ENCODE results near the gene PTGS1.
"Not testable (repeated sequence)": the region's sequence is repeated elsewhere in the genome, so short reads cannot be mapped to it uniquely, and the experiment has no call there.

PTGS1 gene

GRCh38 chr9:122360891-122361290, 9.9 kb upstream of the PTGS1 start:
- H3K27ac ChIP-seq (ENCODE audit: low read depth, low read length): no peak overlapping the region
- no peaks in the 10 kb centered on the region for H3K9me3 ChIP-seq (ENCODE audit: control insufficient read depth in 1 of 2, low read length in 2 of 2)

GRCh38 chr9:122363131-122363530, 7.7 kb upstream of the PTGS1 start:
- not testable (repeated sequence) for H3K4me1 ChIP-seq (ENCODE audit: control insufficient read depth in 1 of 2, insufficient read depth in 2 of 2, low read length in 2 of 2); H3K9ac ChIP-seq (ENCODE audit: low read depth in 1 of 2, low read length in 2 of 2); H3K27ac ChIP-seq (ENCODE audit: low read depth, low read length); H3K27me3 ChIP-seq (ENCODE audit: control insufficient read depth in 1 of 2, insufficient read depth in 2 of 2, low read length in 2 of 2); H3K9me3 ChIP-seq (ENCODE audit: control insufficient read depth in 1 of 2, low read length in 2 of 2); H3K4me3 ChIP-seq (ENCODE audit: low read depth in 1 of 2, low read length in 2 of 2); H3K36me3 ChIP-seq (ENCODE audit: control insufficient read depth in 1 of 2, insufficient read depth in 2 of 2, low read length in 2 of 2)

More at GRCh38 chr9:122360891-122361290, 9.9 kb upstream of the PTGS1 start:
- Histone ChIP-seq H3K27me3 (ENCODE audit: control insufficient read depth in 1 of 2, insufficient read depth in 2 of 2, low read length in 2 of 2) (no peaks in the 10 kb centered on the region), H3K4me1 (ENCODE audit: control insufficient read depth in 1 of 2, insufficient read depth in 2 of 2, low read length in 2 of 2) (no peaks in the 10 kb centered on the region), H3K36me3 (ENCODE audit: control insufficient read depth in 1 of 2, insufficient read depth in 2 of 2, low read length in 2 of 2) (no peaks in the 10 kb centered on the region), H3K9ac (ENCODE audit: low read depth in 1 of 2, low read length in 2 of 2) (no peak overlapping the region), H3K4me3 (ENCODE audit: low read depth in 1 of 2, low read length in 2 of 2) (no peak overlapping the region)

GRCh38 chr9:122364117-122364782, 6.6 kb upstream of the PTGS1 start:
- H3K4me3 ChIP-seq (ENCODE audit: low read depth in 1 of 2, low read length in 2 of 2): no peak overlapping the region
- H3K9ac ChIP-seq (ENCODE audit: low read depth in 1 of 2, low read length in 2 of 2): no peak overlapping the region
- no peaks in the 10 kb centered on the region for H3K9me3 ChIP-seq (ENCODE audit: control insufficient read depth in 1 of 2, low read length in 2 of 2)
- no peaks in the 10 kb centered on the region for H3K4me1 ChIP-seq (ENCODE audit: control insufficient read depth in 1 of 2, insufficient read depth in 2 of 2, low read length in 2 of 2)
- H3K27ac ChIP-seq (ENCODE audit: low read depth, low read length): no peak overlapping the region
- H3K27me3 ChIP-seq (ENCODE audit: control insufficient read depth in 1 of 2, insufficient read depth in 2 of 2, low read length in 2 of 2): no peaks in the 10 kb centered on the region
- no peaks in the 10 kb centered on the region for H3K36me3 ChIP-seq (ENCODE audit: control insufficient read depth in 1 of 2, insufficient read depth in 2 of 2, low read length in 2 of 2)

- Histone ChIP-seq H3K4me3 (ENCODE audit: low read depth in 1 of 2, low read length in 2 of 2) (no peak overlapping the region), H3K36me3 (ENCODE audit: control insufficient read depth in 1 of 2, insufficient read depth in 2 of 2, low read length in 2 of 2) (no peaks in the 10 kb centered on the region), H3K27ac (ENCODE audit: low read depth, low read length) (no peak overlapping the region), H3K9ac (ENCODE audit: low read depth in 1 of 2, low read length in 2 of 2) (no peak overlapping the region), H3K27me3 (ENCODE audit: control insufficient read depth in 1 of 2, insufficient read depth in 2 of 2, low read length in 2 of 2) (no peaks in the 10 kb centered on the region), H3K4me1 (ENCODE audit: control insufficient read depth in 1 of 2, insufficient read depth in 2 of 2, low read length in 2 of 2) (no peaks in the 10 kb centered on the region), H3K9me3 (ENCODE audit: control insufficient read depth in 1 of 2, low read length in 2 of 2) (no peaks in the 10 kb centered on the region)
Observed at GRCh38 chr9:122364783-122365150, 6.1 kb upstream of the PTGS1 start.

- Histone ChIP-seq H3K4me3 (ENCODE audit: low read depth in 1 of 2, low read length in 2 of 2) (no peak overlapping the region), H3K27ac (ENCODE audit: low read depth, low read length) (no peak overlapping the region), H3K9ac (ENCODE audit: low read depth in 1 of 2, low read length in 2 of 2) (no peak overlapping the region), H3K27me3 (ENCODE audit: control insufficient read depth in 1 of 2, insufficient read depth in 2 of 2, low read length in 2 of 2) (no peaks in the 10 kb centered on the region), H3K4me1 (ENCODE audit: control insufficient read depth in 1 of 2, insufficient read depth in 2 of 2, low read length in 2 of 2) (peaks cover 0 to 5% of the 10 kb centered on the region in 2 donors), H3K9me3 (ENCODE audit: control insufficient read depth in 1 of 2, low read length in 2 of 2) (no peaks in the 10 kb centered on the region), H3K36me3 (ENCODE audit: control insufficient read depth in 1 of 2, insufficient read depth in 2 of 2, low read length in 2 of 2) (no peaks in the 10 kb centered on the region)
Observed at GRCh38 chr9:122366074-122366660, 4.7 kb upstream of the PTGS1 start.

- H3K4me3 ChIP-seq (ENCODE audit: low read depth in 1 of 2, low read length in 2 of 2): no peak overlapping the region
- no peak overlapping the region for H3K27ac ChIP-seq (ENCODE audit: low read depth, low read length)
- no peak overlapping the region for H3K9ac ChIP-seq (ENCODE audit: low read depth in 1 of 2, low read length in 2 of 2)
- H3K9me3 ChIP-seq (ENCODE audit: control insufficient read depth in 1 of 2, low read length in 2 of 2): no peaks in the 10 kb centered on the region
- no peaks in the 10 kb centered on the region for H3K36me3 ChIP-seq (ENCODE audit: control insufficient read depth in 1 of 2, insufficient read depth in 2 of 2, low read length in 2 of 2)
- H3K4me1 ChIP-seq (ENCODE audit: control insufficient read depth in 1 of 2, insufficient read depth in 2 of 2, low read length in 2 of 2): peaks cover 0 to 8% of the 10 kb centered on the region in 2 donors
- peaks cover 0 to 8% of the 10 kb centered on the region in 2 donors for H3K27me3 ChIP-seq (ENCODE audit: control insufficient read depth in 1 of 2, insufficient read depth in 2 of 2, low read length in 2 of 2)
Observed at GRCh38 chr9:122367065-122367464, 3.8 kb upstream of the PTGS1 start.

GRCh38 chr9:122367774-122368460, 2.9 kb upstream of the PTGS1 start:
- H3K9me3 ChIP-seq (ENCODE audit: control insufficient read depth in 1 of 2, low read length in 2 of 2): no peaks in the 10 kb centered on the region
- peaks cover 0 to 8% of the 10 kb centered on the region in 2 donors for H3K4me1 ChIP-seq (ENCODE audit: control insufficient read depth in 1 of 2, insufficient read depth in 2 of 2, low read length in 2 of 2)
- no peak overlapping the region for H3K27ac ChIP-seq (ENCODE audit: low read depth, low read length)
- no peak overlapping the region for H3K4me3 ChIP-seq (ENCODE audit: low read depth in 1 of 2, low read length in 2 of 2)
- H3K36me3 ChIP-seq (ENCODE audit: control insufficient read depth in 1 of 2, insufficient read depth in 2 of 2, low read length in 2 of 2): no peaks in the 10 kb centered on the region
- H3K9ac ChIP-seq (ENCODE audit: low read depth in 1 of 2, low read length in 2 of 2): no peak overlapping the region
- peaks cover 0 to 12% of the 10 kb centered on the region in 2 donors for H3K27me3 ChIP-seq (ENCODE audit: control insufficient read depth in 1 of 2, insufficient read depth in 2 of 2, low read length in 2 of 2)

GRCh38 chr9:122368642-122369041, 2.2 kb upstream of the PTGS1 start:
- Histone ChIP-seq H3K4me1 (ENCODE audit: control insufficient read depth in 1 of 2, insufficient read depth in 2 of 2, low read length in 2 of 2) (peaks cover 0 to 8% of the 10 kb centered on the region in 2 donors), H3K27me3 (ENCODE audit: control insufficient read depth in 1 of 2, insufficient read depth in 2 of 2, low read length in 2 of 2) (peaks cover 0 to 12% of the 10 kb centered on the region in 2 donors), H3K27ac (ENCODE audit: low read depth, low read length) (no peak overlapping the region), H3K9me3 (ENCODE audit: control insufficient read depth in 1 of 2, low read length in 2 of 2) (no peaks in the 10 kb centered on the region), H3K9ac (ENCODE audit: low read depth in 1 of 2, low read length in 2 of 2) (no peak overlapping the region), H3K4me3 (ENCODE audit: low read depth in 1 of 2, low read length in 2 of 2) (no peak overlapping the region), H3K36me3 (ENCODE audit: control insufficient read depth in 1 of 2, insufficient read depth in 2 of 2, low read length in 2 of 2) (no peaks in the 10 kb centered on the region)

GRCh38 chr9:122370303-122370702, 521 bp upstream of the PTGS1 start:
- no peaks in the 10 kb centered on the region for H3K36me3 ChIP-seq (ENCODE audit: control insufficient read depth in 1 of 2, insufficient read depth in 2 of 2, low read length in 2 of 2)
- no peak overlapping the region for H3K9ac ChIP-seq (ENCODE audit: low read depth in 1 of 2, low read length in 2 of 2)
- H3K4me3 ChIP-seq (ENCODE audit: low read depth in 1 of 2, low read length in 2 of 2): peak overlapping the region; percentile 57 to 66
- peaks cover 7 to 16% of the 10 kb centered on the region in 2 donors for H3K4me1 ChIP-seq (ENCODE audit: control insufficient read depth in 1 of 2, insufficient read depth in 2 of 2, low read length in 2 of 2)
- no peak overlapping the region for H3K27ac ChIP-seq (ENCODE audit: low read depth, low read length)
- peaks cover 0 to 12% of the 10 kb centered on the region in 2 donors for H3K27me3 ChIP-seq (ENCODE audit: control insufficient read depth in 1 of 2, insufficient read depth in 2 of 2, low read length in 2 of 2)
- H3K9me3 ChIP-seq (ENCODE audit: control insufficient read depth in 1 of 2, low read length in 2 of 2): no peaks in the 10 kb centered on the region

GRCh38 chr9:122371846-122372245, 1.0 kb downstream of the PTGS1 start:
- Histone ChIP-seq H3K36me3 (ENCODE audit: control insufficient read depth in 1 of 2, insufficient read depth in 2 of 2, low read length in 2 of 2) (no peaks in the 10 kb centered on the region), H3K4me1 (ENCODE audit: control insufficient read depth in 1 of 2, insufficient read depth in 2 of 2, low read length in 2 of 2) (peaks cover 23 to 27% of the 10 kb centered on the region in 2 donors), H3K9me3 (ENCODE audit: control insufficient read depth in 1 of 2, low read length in 2 of 2) (no peaks in the 10 kb centered on the region), H3K27me3 (ENCODE audit: control insufficient read depth in 1 of 2, insufficient read depth in 2 of 2, low read length in 2 of 2) (peaks cover 0 to 12% of the 10 kb centered on the region in 2 donors), H3K9ac (ENCODE audit: low read depth in 1 of 2, low read length in 2 of 2) (peak overlapping the region in 1 of 2 donors; percentile 23), H3K4me3 (ENCODE audit: low read depth in 1 of 2, low read length in 2 of 2) (peak overlapping the region; percentile 57 to 66), H3K27ac (ENCODE audit: low read depth, low read length) (no peak overlapping the region)
